Activated CD8-positive, alpha-beta memory T cell treated with anti-CD3 and anti-CD28 coated beads, Interleukin-2, amount 50 U/mL, for 24 hours (primary cell): ENCODE measurements around the gene ZNF783.
"Not testable (repeated sequence)": the region's sequence is repeated elsewhere in the genome, so short reads cannot be mapped to it uniquely, and the experiment has no call there.

Experiments
- DNase-seq: peaks from one replicate; pipeline ENCODE4 v3.0.0-alpha.2; 2020; ENCODE audit errors: extremely low read depth

The ZNF783 gene

GRCh38 chr7:149300620-149301285, 38.8 kb downstream of the ZNF783 start:
- no peak for DNase-seq

GRCh38 chr7:149302222-149302621, 40.2 kb downstream of the ZNF783 start:
- DNase-seq: no peak

DNA sequence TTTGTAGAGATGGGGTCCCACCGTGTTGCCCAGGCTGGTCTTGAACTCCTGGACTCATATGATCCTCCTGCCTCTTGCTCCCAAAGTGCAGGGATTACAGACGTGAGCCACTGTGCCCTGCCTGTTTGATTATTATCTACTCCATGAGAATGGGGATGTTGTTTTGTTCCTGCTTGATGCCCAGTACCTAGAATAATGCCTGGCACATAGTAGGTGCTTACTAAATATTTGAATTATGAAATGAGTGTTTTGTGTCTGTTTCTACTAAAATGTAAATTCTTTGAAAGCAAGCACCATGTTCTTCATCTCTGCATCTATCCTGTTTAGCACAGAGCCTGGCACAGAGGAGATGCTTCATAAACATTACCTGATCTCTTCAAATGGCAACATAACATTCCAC, 40.9 kb downstream of the ZNF783 start:
- no peak for DNase-seq

GRCh38 chr7:149304006-149304405, 42.0 kb downstream of the ZNF783 start:
- no peak for DNase-seq

DNA sequence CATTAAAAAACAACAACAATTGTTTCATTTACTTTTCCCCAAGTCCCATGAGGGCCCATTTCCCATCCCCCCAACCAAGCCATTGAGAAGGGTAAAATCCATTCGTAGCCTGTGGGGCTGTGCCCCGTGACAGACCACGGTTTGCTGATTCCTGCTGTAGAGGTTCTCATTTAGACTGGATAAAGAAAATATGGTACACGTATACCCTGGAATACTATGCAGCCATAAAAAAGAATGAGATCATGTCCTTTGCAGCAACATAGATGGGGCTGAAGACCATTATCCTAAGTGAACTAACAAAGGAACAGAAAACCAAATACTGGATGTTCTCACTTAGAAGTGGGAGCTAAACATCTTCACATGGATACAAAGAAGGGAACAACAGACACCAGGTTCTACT, 44.9 kb downstream of the ZNF783 start:
- no peak for DNase-seq

DNA sequence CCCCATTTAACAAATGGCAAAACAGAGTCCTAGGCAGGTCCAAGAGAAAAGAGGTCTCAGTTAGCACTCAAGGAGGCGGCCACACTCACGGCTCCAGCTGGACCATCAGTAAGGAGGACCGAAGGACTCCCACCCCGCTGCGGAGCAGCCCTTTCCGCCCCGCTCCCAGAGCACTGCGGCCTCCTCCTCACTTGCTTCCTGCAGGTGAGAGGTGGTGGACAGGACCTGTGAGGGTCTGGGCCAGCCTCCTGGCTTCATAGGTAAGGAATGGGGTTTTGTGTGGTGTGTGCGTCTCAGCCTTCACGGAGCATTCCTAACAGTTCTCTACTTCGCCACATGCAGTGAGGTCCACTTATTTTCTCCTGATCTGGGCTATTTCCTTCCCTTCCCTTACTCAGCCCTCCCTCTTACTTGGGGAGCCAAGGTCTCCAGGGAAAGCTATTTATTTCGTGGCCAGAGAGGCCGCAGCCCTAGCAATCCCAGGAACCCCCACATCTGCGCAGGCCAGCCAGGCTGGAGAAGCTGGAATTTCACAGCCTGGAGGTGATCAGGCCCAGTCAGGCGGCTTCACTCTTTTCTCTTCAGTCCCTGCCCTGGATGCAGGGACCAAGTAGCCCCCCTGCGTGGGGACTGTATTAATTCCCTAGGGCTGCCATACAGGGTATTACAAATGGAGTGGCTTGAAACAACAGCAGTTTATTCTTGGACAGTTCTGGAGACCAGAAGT, 45.9 kb downstream of the ZNF783 start:
- no peak for DNase-seq

DNA sequence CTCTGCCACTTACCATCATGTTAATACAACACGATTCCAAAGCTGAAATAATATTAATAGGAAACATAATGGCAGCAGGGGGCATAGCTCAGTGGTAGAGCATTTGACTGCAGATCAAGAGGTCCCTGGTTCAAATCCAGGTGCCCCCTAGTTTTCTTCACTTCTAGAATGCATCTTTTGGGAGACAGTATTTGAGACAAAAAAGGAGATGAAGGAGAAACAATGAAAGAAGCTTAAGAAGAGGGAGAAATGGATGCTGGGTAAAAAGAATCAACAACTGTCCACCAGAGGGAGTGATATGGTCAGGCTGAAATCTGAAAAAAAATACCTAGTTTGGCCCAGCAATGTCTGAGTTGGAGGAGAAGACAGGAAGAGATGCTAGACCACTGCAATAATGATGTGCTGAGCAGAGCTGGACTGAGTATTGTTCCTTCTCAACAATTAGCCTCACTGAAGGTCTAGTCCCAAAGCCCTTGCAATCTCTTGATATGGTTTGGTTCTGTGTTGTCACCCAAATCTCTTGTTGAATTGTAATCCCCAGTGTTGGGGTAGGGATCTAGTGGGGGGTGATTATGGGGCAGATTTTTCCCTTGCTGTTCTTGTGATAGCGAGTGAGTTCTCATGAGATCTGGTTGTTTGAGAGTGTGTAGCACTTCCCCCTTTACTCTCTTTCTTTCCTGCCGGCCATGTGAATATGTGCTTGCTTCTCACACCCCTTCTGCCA, 48.3 kb downstream of the ZNF783 start:
- no peak for DNase-seq

- no peak for DNase-seq
Measured at GRCh38 chr7:149310990-149311573, 49.1 kb downstream of the ZNF783 start.

GRCh38 chr7:149313981-149314380, 52.0 kb downstream of the ZNF783 start:
- no peak for DNase-seq

DNA sequence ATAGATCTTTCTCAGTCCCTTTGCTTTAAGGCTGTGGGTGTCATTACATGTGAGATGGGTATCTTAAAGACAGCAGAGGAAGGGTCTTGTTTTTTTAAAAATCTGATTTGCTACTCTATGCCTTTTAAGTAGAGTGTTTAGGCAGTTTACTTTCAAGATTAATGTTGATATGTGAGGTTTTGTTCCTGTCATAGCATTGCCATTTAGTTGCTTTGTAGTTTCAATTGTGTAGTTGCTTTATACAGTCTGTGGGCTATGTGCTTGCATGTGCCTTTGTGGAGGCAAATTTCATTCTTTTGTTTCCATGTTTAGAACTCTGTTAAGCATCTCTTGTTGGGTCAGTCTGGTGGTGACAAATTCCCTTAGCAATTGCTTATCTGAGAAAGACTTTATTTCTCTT, 54.6 kb downstream of the ZNF783 start:
- no peak for DNase-seq

GRCh38 chr7:149317496-149317895, 55.5 kb downstream of the ZNF783 start:
- DNase-seq: no peak

GRCh38 chr7:149317986-149318672, 56.1 kb downstream of the ZNF783 start:
- DNase-seq: no peak

GRCh38 chr7:149319376-149319775, 57.4 kb downstream of the ZNF783 start:
- DNase-seq: no peak

- DNase-seq: no peak
Measured at GRCh38 chr7:149320313-149321124, 58.5 kb downstream of the ZNF783 start.

DNA sequence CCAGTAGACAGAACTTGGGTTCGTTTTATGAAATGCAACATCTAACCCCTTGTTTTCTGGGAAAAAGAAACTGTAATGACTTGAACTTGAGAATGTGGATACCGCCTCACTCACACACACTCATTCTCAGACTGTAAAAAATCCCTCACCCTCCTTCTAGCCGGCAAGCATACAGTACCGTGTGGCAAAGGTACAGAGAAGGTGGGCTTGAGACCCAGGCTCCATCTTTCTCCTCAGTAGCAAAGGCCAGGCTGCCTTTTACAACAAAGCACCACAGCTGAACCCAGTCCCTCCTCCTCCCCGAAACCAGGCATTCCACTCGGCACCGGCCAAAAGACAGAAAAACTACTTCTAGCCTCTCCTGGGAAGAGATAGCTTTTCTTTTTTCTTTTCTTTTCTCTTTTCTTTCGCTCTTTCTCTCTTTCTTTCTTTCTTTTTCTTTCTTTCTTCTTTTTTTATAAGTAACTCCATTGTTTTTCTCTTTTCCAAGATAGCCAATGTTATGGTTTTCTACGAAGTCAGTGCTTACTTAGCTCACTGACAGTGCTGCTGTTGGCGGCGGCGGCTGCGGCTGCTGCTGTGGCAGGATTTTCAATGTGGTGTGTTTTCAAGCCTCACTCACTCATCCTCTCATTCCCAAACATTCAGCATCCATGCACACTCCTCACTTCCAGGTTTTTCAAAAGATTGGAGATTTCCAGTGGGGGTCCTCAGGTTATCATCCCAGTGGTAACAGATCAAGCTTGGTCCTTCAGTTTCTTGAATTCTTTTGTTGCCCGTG, 59.3 kb downstream of the ZNF783 start:
- not testable (repeated sequence) for DNase-seq

DNA sequence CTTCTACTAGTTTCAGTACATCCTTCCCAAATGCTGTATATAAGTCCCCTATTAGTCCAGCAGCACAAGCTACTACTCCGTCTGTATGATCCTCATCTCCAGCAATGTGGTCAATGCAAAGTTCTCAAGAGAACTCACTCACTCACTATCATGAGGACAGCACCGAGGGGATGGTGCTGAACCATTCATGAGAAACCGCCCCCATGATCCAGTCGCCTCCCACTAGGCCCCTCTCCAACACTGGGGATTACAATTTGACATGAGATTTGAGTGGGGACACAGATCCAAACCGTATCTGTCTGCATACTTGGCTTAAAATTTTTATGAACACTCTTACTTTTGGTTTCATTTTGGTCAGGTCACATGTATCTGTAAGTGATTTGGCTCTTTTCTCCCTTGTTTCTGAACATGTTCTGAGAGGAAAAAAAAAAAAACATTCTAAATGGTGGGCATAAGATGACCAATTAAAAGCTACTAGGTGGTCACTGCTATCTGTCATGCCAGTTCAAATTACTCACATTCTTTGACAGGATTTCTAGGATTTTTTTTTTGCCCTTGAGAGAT, 60.1 kb downstream of the ZNF783 start:
- DNase-seq: no peak

DNA sequence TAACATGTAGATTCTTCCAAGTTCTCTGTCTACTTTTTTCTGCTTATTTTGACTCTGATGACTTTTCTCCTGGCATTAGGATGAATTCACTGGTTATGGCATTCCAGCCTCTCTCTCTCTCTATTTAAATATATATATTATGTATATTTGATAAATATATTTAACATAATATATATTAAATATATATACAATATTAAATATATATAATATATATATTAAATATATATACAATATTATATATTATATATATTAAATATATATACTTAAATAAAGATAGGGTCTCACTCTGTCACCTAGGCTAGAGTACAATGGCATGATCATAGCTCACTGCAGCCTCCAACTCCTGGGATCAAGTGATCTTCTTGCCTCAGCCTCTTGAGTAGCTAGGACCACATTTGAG, 60.7 kb downstream of the ZNF783 start:
- DNase-seq: no peak

- DNase-seq: no peak
Measured at GRCh38 chr7:149325248-149325647, 63.3 kb downstream of the ZNF783 start.

DNA sequence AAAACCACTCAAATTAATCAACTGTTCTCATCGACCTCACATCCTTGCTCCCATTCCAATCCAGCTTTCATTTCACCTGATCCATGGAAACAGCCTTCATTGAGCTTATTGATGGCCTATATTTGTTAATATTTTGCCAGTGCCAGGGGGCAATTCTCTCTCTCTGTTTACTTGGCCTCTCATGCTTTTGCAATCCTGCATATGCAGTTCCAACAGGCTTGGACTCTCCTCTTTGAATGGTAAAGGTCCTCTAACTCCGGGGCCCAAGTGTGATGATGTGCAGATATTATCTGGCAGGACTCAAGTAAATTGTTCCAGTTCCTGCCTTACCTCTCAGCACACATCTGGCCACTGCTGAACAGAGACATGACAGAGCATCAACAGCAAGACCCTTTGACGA, 67.3 kb downstream of the ZNF783 start:
- DNase-seq: no peak

- DNase-seq: no peak
Measured at GRCh38 chr7:149329766-149330334, 67.9 kb downstream of the ZNF783 start.
